H9 (cell line): ENCODE data around the gene ST6GALNAC1. TPM values are rescaled to one million over a fixed set of nuclear protein-coding genes. Genes with fewer than 3 reads are reported as not detected.

Source experiments
- DNase-seq: peaks from one replicate; pipeline ENCODE4 v3.0.0-alpha.2; 2017
- H2AFZ ChIP-seq: one replicate; pipeline ENCODE4 v1.6.1; 2013; ENCODE audit warnings: mild to moderate bottlenecking, low read length, control low read depth, moderate library complexity
- H2AK5ac ChIP-seq: 2 replicates; pipeline ENCODE4 v1.6.1; 2013; ENCODE audit warnings: low read length, control low read depth, mixed read lengths; ENCODE audit not compliant: insufficient read length
- H2BK120ac ChIP-seq: one replicate; pipeline ENCODE4 v1.6.1; 2013; ENCODE audit warnings: low read depth, mild to moderate bottlenecking, low read length, control low read depth, inconsistent platforms; ENCODE audit not compliant: poor library complexity, severe bottlenecking
- H2BK12ac ChIP-seq: 2 replicates; pipeline ENCODE4 v1.6.1; 2013; ENCODE audit warnings: low read length, control low read depth, mixed read lengths, low read depth; ENCODE audit not compliant: insufficient read length
- H2BK15ac ChIP-seq: 2 replicates; pipeline ENCODE4 v1.6.1; 2013; ENCODE audit warnings: low read depth, low read length, control low read depth
- H2BK20ac ChIP-seq: one replicate; pipeline ENCODE4 v1.6.1; 2013; ENCODE audit warnings: low read depth, mild to moderate bottlenecking, low read length, control low read depth, inconsistent platforms; ENCODE audit not compliant: poor library complexity, severe bottlenecking
- H2BK5ac ChIP-seq: 2 replicates; pipeline ENCODE4 v1.6.1; 2013; ENCODE audit warnings: low read length, control low read depth, mixed read lengths; ENCODE audit not compliant: insufficient read length
- H3K14ac ChIP-seq: 2 replicates; pipeline ENCODE4 v1.6.1; 2013; ENCODE audit warnings: low read length, control low read depth; ENCODE audit not compliant: insufficient read depth
- H3K18ac ChIP-seq: 2 replicates; pipeline ENCODE4 v1.6.1; 2013; ENCODE audit warnings: low read depth, mild to moderate bottlenecking, mixed read lengths, low read length, control low read depth; ENCODE audit not compliant: insufficient read length
- H3K23ac ChIP-seq: 2 replicates; pipeline ENCODE4 v1.6.1; 2013; ENCODE audit warnings: low read length, control low read depth, mixed read lengths, low read depth; ENCODE audit not compliant: insufficient read length
- H3K23me2 ChIP-seq: 2 replicates; pipeline ENCODE4 v1.6.1; 2013; ENCODE audit warnings: low read depth, mild to moderate bottlenecking, mixed read lengths, low read length, control low read depth; ENCODE audit not compliant: insufficient read length, poor library complexity, severe bottlenecking
- H3K27ac ChIP-seq: 2 replicates; pipeline ENCODE4 v1.5.1; 2013; ENCODE audit warnings: low read length, control low read depth, mixed read lengths, low read depth; ENCODE audit not compliant: insufficient read length
- H3K27me3 ChIP-seq: 2 replicates; pipeline ENCODE4 v1.6.1; 2013; ENCODE audit warnings: low read length, control low read depth, inconsistent platforms; ENCODE audit not compliant: insufficient read depth
- H3K4ac ChIP-seq: 2 replicates; pipeline ENCODE4 v1.6.1; 2013; ENCODE audit warnings: low read depth, mild to moderate bottlenecking, control low read depth, inconsistent platforms, low read length, moderate library complexity
- H3K4me1 ChIP-seq: 2 replicates; pipeline ENCODE4 v1.6.1; 2013; ENCODE audit warnings: low read length, control low read depth, inconsistent platforms; ENCODE audit not compliant: insufficient read depth
- H3K4me2 ChIP-seq: 2 replicates; pipeline ENCODE4 v1.6.1; 2013; ENCODE audit warnings: low read length, control low read depth, mixed read lengths; ENCODE audit not compliant: insufficient read length, insufficient read depth
- H3K56ac ChIP-seq: 2 replicates; pipeline ENCODE4 v1.6.1; 2013; ENCODE audit warnings: low read depth, mild to moderate bottlenecking, mixed read lengths, low read length, control low read depth; ENCODE audit not compliant: insufficient read length
- H3K79me1 ChIP-seq: 2 replicates; pipeline ENCODE4 v1.6.1; 2013; ENCODE audit warnings: low read depth, mild to moderate bottlenecking, moderate library complexity, low read length, control low read depth, inconsistent platforms; ENCODE audit not compliant: insufficient read depth, poor library complexity, severe bottlenecking
- H3K79me2 ChIP-seq: 2 replicates; pipeline ENCODE4 v1.6.1; 2013; ENCODE audit warnings: low read length, control low read depth, inconsistent platforms; ENCODE audit not compliant: insufficient read depth
- H3K9ac ChIP-seq: 2 replicates; pipeline ENCODE4 v1.6.1; 2013; ENCODE audit warnings: low read length, control low read depth, mixed read lengths; ENCODE audit not compliant: insufficient read length; ENCODE audit errors: extremely low read depth
- H3K9me3 ChIP-seq: one replicate; pipeline ENCODE4 v1.6.1; 2013; ENCODE audit warnings: low read depth, low read length, inconsistent platforms; ENCODE audit not compliant: control insufficient read depth
- H3T11ph ChIP-seq: one replicate; pipeline ENCODE4 v1.6.1; 2013; ENCODE audit warnings: mild to moderate bottlenecking, low read length, control low read depth, inconsistent platforms
- H4K20me1 ChIP-seq: one replicate; pipeline ENCODE4 v1.6.1; 2013; ENCODE audit not compliant: control insufficient read depth, insufficient read length, insufficient read depth
- H4K5ac ChIP-seq: 2 replicates; pipeline ENCODE4 v1.6.1; 2013; ENCODE audit warnings: low read depth, mild to moderate bottlenecking, mixed read lengths, low read length, control low read depth; ENCODE audit not compliant: insufficient read length
- H4K8ac ChIP-seq: replicated peaks from 2 replicates; pipeline ENCODE4 v1.6.1; 2013; ENCODE audit warnings: low read length, control low read depth, mixed read lengths, low read depth; ENCODE audit not compliant: insufficient read length
- H4K91ac ChIP-seq: 2 replicates; pipeline ENCODE4 v1.6.1; 2013; ENCODE audit warnings: low read depth, mild to moderate bottlenecking, moderate library complexity, mixed read lengths, low read length, control low read depth; ENCODE audit not compliant: insufficient read length
- H3K27ac Mint-ChIP-seq, 3 experiments: 2 replicates in 2 of 3; 3 replicates in 1 of 3; pipeline ENCODE4 v1.8.0; 2020 to 2021; ENCODE audit warnings: mixed read lengths in 3 of 3, mild to moderate bottlenecking in 1 of 3, moderate library complexity in 1 of 3
- H3K27me3 Mint-ChIP-seq: 2 replicates; pipeline ENCODE4 v1.8.0; 2021; ENCODE audit warnings: low read depth, mild to moderate bottlenecking, moderate library complexity, mixed read lengths
- H3K36me3 Mint-ChIP-seq, 3 experiments: 2 replicates in 2 of 3; 3 replicates in 1 of 3; pipeline ENCODE4 v1.8.0; 2020 to 2021; ENCODE audit warnings: low read depth in 3 of 3, mixed read lengths in 3 of 3; ENCODE audit not compliant: insufficient read depth in 1 of 3
- H3K4me1 Mint-ChIP-seq, 2 experiments: 2 replicates each; pipeline ENCODE4 v1.8.0; 2020; ENCODE audit warnings: mixed read lengths in 2 of 2
- H3K4me3 Mint-ChIP-seq, 2 experiments: 2 replicates in 1 of 2; 3 replicates in 1 of 2; pipeline ENCODE4 v1.8.0; 2020 to 2021; ENCODE audit warnings: mild to moderate bottlenecking in 2 of 2, mixed read lengths in 2 of 2, moderate library complexity in 1 of 2
- H3K9me3 Mint-ChIP-seq, 2 experiments: 2 replicates in 1 of 2; 3 replicates in 1 of 2; pipeline ENCODE4 v1.8.0; 2020; ENCODE audit warnings: mild to moderate bottlenecking in 2 of 2, mixed read lengths in 2 of 2, moderate library complexity in 1 of 2
- WGBS: extraction: QIAGEN DNeasy Blood & Tissue Kit; methylation state at CpG from one replicate; pipeline ENCODE4 v1.1.7; 2013; ENCODE audit warnings: missing lambda C conversion rate, low lambda C conversion rate, mixed read lengths; ENCODE audit not compliant: insufficient read length; ENCODE audit errors: extremely low coverage; 5-methylcytosine and 5-hydroxymethylcytosine counted together
- total RNA-seq: library from RNA; stranded (reverse); gene quantifications from 2 replicates; pipeline ENCODE4 v1.2.1, GENCODE V29; 2021
- TF ChIP-seq, protein P1 (sequence below): fragments of 200-600 bp; sonication (generic); conservative IDR thresholded peaks from 3 replicates; pipeline ENCODE4 v1.8.0; 2021; ENCODE audit warnings: antibody characterized with exemption, mild to moderate bottlenecking

The ST6GALNAC1 gene
- total RNA-seq, 1 experiment from 2014 or later = not detected

DNA sequence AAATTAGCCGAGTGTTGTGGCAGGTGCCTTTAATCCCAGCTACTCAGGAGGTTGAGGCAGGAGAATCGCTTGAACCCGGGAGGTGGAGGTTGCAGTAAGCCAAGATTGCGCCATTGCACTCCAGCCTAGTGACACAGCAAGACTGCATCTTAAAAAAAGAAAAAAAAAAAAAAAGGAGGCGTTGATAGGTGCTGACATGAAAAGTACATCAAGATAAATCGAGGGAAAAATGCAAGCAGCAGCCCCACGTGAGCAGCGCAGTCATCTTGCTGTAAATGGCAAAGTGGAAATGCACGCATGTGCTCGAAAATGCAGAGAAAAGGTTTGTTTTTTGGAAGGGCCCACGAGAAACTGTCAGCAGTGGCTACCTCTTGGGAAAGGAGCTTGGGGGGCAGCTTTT lies 46.3 kb upstream of the ST6GALNAC1 start:
- H4K5ac ChIP-seq = no peak overlapping the region
- H3K4me2 ChIP-seq = no peak overlapping the region
- no peak overlapping the region for H3T11ph ChIP-seq
- H2BK12ac ChIP-seq = no peak overlapping the region
- no peak overlapping the region for H3K9ac ChIP-seq
- H2AFZ ChIP-seq = no peak overlapping the region
- no peak overlapping the region for H4K91ac ChIP-seq
- peaks cover 3% of the 10 kb centered on the region; the same call in 1 of the 2 replicates for H3K4me1 ChIP-seq
- no peak overlapping the region for H3K56ac ChIP-seq
- H3K18ac ChIP-seq = no peak overlapping the region
- H3K23ac ChIP-seq = no peak overlapping the region
- H3K9me3 ChIP-seq = no peaks in the 10 kb centered on the region
- Mint-ChIP-seq H3K27me3 (no peaks in the 10 kb centered on the region), H3K36me3 (no peaks in the 10 kb centered on the region), H3K4me1 (peaks cover 16 to 36% of the 10 kb centered on the region in 2 experiments), H3K4me3 (no peak overlapping the region), H3K9me3 (no peaks in the 10 kb centered on the region), H3K27ac (no peak overlapping the region)
- H3K23me2 ChIP-seq = no peaks in the 10 kb centered on the region
- H2AK5ac ChIP-seq = no peak overlapping the region
- no peak overlapping the region for H2BK5ac ChIP-seq
- WGBS = no CpG with 5 or more reads among the region's 11 CpGs
- no peaks in the 10 kb centered on the region for H4K20me1 ChIP-seq
- DNase-seq = no peak
- H2BK120ac ChIP-seq = no peak overlapping the region
- no peaks in the 10 kb centered on the region for H3K79me1 ChIP-seq
- TF ChIP-seq, protein P1, sequence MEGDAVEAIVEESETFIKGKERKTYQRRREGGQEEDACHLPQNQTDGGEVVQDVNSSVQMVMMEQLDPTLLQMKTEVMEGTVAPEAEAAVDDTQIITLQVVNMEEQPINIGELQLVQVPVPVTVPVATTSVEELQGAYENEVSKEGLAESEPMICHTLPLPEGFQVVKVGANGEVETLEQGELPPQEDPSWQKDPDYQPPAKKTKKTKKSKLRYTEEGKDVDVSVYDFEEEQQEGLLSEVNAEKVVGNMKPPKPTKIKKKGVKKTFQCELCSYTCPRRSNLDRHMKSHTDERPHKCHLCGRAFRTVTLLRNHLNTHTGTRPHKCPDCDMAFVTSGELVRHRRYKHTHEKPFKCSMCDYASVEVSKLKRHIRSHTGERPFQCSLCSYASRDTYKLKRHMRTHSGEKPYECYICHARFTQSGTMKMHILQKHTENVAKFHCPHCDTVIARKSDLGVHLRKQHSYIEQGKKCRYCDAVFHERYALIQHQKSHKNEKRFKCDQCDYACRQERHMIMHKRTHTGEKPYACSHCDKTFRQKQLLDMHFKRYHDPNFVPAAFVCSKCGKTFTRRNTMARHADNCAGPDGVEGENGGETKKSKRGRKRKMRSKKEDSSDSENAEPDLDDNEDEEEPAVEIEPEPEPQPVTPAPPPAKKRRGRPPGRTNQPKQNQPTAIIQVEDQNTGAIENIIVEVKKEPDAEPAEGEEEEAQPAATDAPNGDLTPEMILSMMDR = no peak
- no peak overlapping the region for H3K14ac ChIP-seq
- H4K8ac ChIP-seq = no peak overlapping the region
- H3K4ac ChIP-seq = no peak overlapping the region
- no peak overlapping the region for H3K27ac ChIP-seq
- no peak overlapping the region for H2BK20ac ChIP-seq
- H3K79me2 ChIP-seq = no peaks in the 10 kb centered on the region
- no peaks in the 10 kb centered on the region for H3K27me3 ChIP-seq
- no peak overlapping the region for H2BK15ac ChIP-seq
